SJSA1 (cell line): ENCODE measurements around the gene BOC. TPM values are rescaled to one million over a fixed set of nuclear protein-coding genes. Genes with fewer than 3 reads are reported as not detected.

ENCODE experiments used
- DNase-seq, 2 experiments: peaks; one replicate each; pipeline ENCODE4 v3.0.0-alpha.2; 2015 to 2020; ENCODE audit warnings: low spot score in 2 of 2, low read depth in 1 of 2
- H3K27ac ChIP-seq: fragments of 250-450 bp; sonication (Bioruptor Pico); 2 replicates; pipeline ENCODE4 v1.5.1; 2020; ENCODE audit warnings: mild to moderate bottlenecking, moderate library complexity
- H3K27me3 ChIP-seq: fragments of 250-450 bp; sonication (Bioruptor Pico); replicated peaks from 2 replicates; pipeline ENCODE4 v1.5.1; 2020; ENCODE audit warnings: mild to moderate bottlenecking, moderate library complexity
- H3K36me3 ChIP-seq: fragments of 250-450 bp; sonication (Bioruptor Pico); 2 replicates; pipeline ENCODE4 v1.5.1; 2020; ENCODE audit warnings: mild to moderate bottlenecking
- H3K4me1 ChIP-seq: fragments of 250-450 bp; sonication (Bioruptor Pico); replicated peaks from 2 replicates; pipeline ENCODE4 v1.6.1; 2021; ENCODE audit warnings: mild to moderate bottlenecking
- H3K4me3 ChIP-seq: fragments of 250-450 bp; sonication (Bioruptor Pico); 2 replicates; pipeline ENCODE4 v1.5.1; 2020; ENCODE audit warnings: mild to moderate bottlenecking
- H3K9me3 ChIP-seq: fragments of 250-450 bp; sonication (Bioruptor Pico); replicated peaks from 2 replicates; pipeline ENCODE4 v1.5.1; 2020; ENCODE audit warnings: mild to moderate bottlenecking
- total RNA-seq: library from RNA; depleted of rRNA; stranded (reverse); fragments of >200 nt; shearing (Covaris generic); gene quantifications from 2 replicates; pipeline ENCODE4 v1.2.3, GENCODE V29; 2014; rRNA removed

The BOC gene
- total RNA-seq, 1 experiment from 2014 or later: 0.26 TPM

DNA sequence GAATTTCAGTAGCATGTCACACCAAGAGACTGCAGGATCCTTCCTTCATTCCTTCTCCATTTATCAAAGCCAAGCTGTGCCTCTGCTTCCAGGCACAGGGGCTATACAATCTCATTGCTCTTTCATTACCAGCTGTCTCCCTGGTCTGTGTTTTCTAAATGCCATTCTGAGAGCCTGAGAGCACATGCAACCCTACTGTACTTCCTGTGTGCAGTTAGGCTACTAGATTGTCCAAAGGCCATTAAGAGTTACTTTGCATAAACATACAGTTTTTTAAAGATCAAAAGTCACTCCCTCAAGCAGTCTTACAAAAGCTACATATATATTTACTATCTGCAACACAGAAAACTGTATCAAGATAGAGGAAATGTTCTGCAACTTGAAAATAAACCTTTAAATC lies 119.8 kb downstream of the BOC start:
- Histone ChIP-seq H3K4me1 (no peaks in the 10 kb centered on the region), H3K27me3 (no peaks in the 10 kb centered on the region), H3K36me3 (no peaks in the 10 kb centered on the region), H3K4me3 (no peak overlapping the region), H3K27ac (no peak overlapping the region), H3K9me3 (no peaks in the 10 kb centered on the region)
- DNase-seq: no peak

Other genes with a start within 250 kb of the BOC start
- gene CD200R1, start 236.5 kb upstream of the BOC start, total RNA-seq: 0.06 TPM in 1 of 2 replicates, not detected in the other
- gene GTPBP8, start 220.6 kb upstream of the BOC start, total RNA-seq: 28.9 and 34.8 TPM in 2 replicates
- 0.82 TPM in 1 of 2 replicates, not detected in the other for gene CFAP44, start 229.9 kb downstream of the BOC start, total RNA-seq